IPS-NIHi11 (cell line): ENCODE data around the gene TRIM14.

Experiments used
- DNase-seq: peaks from one replicate; pipeline ENCODE4 v3.0.0; 2012; ENCODE audit warnings: mixed read lengths, low spot score

TRIM14 gene

GRCh38 chr9:98107926-98108325, 11.1 kb downstream of the TRIM14 start:
- DNase-seq = no peak

- DNase-seq = no peak
Observed at GRCh38 chr9:98105006-98105405, 14.0 kb downstream of the TRIM14 start.

GRCh38 chr9:98104445-98104881, 14.6 kb downstream of the TRIM14 start:
- DNase-seq = no peak

GRCh38 chr9:98101868-98102273, 17.2 kb downstream of the TRIM14 start:
- peak; percentile 29 for DNase-seq

- DNase-seq = no peak
Observed at GRCh38 chr9:98101416-98101815, 17.6 kb downstream of the TRIM14 start.

- no peak for DNase-seq
Observed at GRCh38 chr9:98100456-98100855, 18.6 kb downstream of the TRIM14 start.

GRCh38 chr9:98099898-98100297, 19.1 kb downstream of the TRIM14 start:
- DNase-seq = no peak

GRCh38 chr9:98099346-98099745, 19.7 kb downstream of the TRIM14 start:
- no peak for DNase-seq

- no peak for DNase-seq
Observed at GRCh38 chr9:98097836-98098235, 21.2 kb downstream of the TRIM14 start.

GRCh38 chr9:98096091-98096490, 22.9 kb downstream of the TRIM14 start:
- DNase-seq = no peak

GRCh38 chr9:98095401-98095800, 23.6 kb downstream of the TRIM14 start:
- no peak for DNase-seq

- DNase-seq = no peak
Observed at GRCh38 chr9:98094851-98095250, 24.2 kb downstream of the TRIM14 start.

GRCh38 chr9:98094316-98094715, 24.7 kb downstream of the TRIM14 start:
- DNase-seq = no peak

GRCh38 chr9:98092613-98092931, 26.4 kb downstream of the TRIM14 start:
- DNase-seq = no peak

GRCh38 chr9:98091735-98092612, 27.0 kb downstream of the TRIM14 start:
- DNase-seq = peak; percentile 45

- DNase-seq = peak; percentile 75
Observed at GRCh38 chr9:98090674-98091073, 28.3 kb downstream of the TRIM14 start.

GRCh38 chr9:98087420-98088354, 31.3 kb downstream of the TRIM14 start:
- peak; percentile 73 for DNase-seq

GRCh38 chr9:98086461-98086860, 32.6 kb downstream of the TRIM14 start:
- DNase-seq = no peak

GRCh38 chr9:98085944-98086343, 33.1 kb downstream of the TRIM14 start:
- DNase-seq = peak; percentile 59

GRCh38 chr9:98085058-98085457, 34.0 kb downstream of the TRIM14 start:
- no peak for DNase-seq

- DNase-seq = no peak
Observed at GRCh38 chr9:98084396-98084795, 34.6 kb downstream of the TRIM14 start.

- no peak for DNase-seq
Observed at GRCh38 chr9:98083566-98084183, 35.3 kb downstream of the TRIM14 start.
